HG03378 (cell line): Measurements from ENCODE around the gene MAP3K12.

Experiments used
- ATAC-seq: cut with Tn5 transposase; IDR thresholded peaks from one replicate; pipeline ENCODE4 v1.9.1; 2021; ENCODE audit warnings: mild to moderate bottlenecking, moderate library complexity; ENCODE audit not compliant: unreplicated experiment

The MAP3K12 gene

DNA sequence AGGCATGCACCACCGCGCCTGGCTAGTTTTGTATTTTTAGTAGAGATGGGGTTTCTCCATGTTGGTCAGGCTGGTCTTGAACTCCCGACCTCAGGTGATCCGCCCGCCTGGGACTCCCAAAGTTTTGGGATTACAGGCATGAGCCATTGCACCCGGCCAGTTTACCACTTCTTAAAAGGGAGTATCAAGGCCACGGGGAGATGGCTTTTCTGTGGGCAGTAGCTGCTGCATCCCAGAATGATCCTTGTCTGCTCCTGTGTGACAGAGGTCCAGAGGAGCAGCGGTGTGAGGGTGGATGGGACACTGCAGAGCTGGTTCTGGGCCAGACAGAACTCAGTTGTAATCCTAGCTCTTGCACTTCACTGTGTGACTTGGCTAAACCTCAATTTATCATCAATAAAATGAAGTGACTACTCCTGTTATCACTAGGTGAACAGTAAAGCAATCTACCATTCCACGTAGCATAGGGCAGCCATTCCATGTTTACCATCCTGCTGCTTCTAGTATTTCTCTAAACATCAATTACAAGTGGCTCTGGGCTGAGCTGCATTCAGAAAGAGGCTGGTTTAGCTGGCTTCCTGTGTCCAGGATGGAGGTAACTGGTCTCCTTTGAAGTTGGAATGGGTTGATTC is 11.0 kb upstream of the MAP3K12 start:
- no peak for ATAC-seq

DNA sequence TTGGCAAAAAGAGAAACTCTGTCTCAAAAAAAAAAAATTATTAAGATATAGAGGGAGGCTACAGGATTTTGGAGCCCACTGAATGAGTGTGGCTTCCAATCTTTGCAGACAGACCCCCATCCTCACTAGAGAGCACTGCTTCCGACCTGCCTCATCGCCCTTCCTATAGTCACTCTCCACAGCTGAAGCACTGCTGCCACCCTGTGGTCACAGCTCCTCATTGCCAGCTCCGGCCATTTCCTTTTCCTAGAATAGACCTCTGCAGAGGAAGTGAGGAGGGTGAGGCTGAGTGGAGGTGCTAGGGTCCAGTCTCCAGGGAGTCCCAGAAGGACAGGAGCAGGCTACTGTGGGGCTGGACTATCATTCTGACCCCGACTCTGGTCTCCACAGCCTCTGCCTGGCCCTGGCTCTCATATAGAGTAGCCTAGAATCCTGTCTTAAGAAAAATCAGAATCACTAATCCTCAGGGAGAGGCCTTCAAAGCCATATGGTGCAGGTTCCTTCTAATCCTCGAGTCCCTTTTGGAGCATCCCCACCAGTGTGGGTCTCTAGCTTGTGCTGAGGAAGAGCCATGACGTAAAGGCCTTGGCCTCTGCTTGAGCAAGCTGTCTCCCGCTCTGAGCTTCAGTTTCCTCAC is 9.4 kb upstream of the MAP3K12 start:
- peak; percentile 85 for ATAC-seq

DNA sequence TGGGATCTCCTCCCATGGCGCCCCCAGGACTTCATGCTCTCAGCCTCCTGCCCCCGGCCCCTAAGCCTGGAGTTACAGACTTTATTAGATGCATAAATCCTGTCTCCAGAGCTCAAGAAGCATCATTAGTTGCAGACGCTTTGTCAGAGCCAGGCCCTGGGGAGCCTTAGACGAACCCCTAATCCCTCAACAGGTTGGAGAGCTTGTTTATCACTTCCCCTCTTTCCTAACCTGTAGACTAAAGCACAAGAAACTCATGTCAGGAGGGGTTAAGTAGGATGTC is 8.3 kb upstream of the MAP3K12 start:
- no peak for ATAC-seq

DNA sequence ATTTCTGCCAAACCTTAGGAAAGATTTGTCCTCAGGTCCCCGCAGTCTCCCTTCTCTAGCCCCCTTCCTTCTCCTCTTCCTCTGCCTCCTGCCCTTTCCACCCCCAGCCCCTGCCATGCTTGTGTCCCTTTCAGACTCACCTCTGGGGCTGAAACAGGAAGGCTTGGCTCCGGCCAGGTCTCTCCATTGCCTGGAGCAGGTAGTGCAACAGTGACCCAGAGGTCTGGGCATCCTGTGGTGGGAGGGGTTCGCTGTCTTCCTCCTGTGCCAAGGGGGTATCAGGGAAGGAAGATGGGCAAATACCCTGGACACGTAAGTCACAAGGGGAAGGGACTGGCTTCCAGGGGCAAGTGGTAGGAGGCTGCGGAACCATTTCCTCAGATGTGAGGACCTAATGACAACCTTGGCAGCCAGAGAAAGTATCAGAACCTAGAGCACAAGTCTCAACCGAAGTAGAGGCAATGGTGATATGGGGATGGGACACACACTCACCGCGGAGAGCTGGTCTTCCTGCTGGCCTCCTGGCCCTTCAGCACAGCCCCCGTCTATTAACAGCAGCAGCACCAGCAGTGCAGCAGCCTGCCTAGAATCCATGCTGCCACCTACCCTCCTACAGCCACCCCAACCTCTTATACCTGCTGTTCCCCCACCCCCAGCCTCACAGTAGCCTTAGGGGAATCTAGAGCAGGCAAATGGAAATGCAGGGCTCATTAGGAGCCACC is 7.8 kb upstream of the MAP3K12 start, which contains the start of gene NPFF:
NPFF (minus strand) TSS at position 604 of the 722 bp plus-strand sequence; CDS start at position 594, 10 bp downstream.
- ATAC-seq, result no peak

DNA sequence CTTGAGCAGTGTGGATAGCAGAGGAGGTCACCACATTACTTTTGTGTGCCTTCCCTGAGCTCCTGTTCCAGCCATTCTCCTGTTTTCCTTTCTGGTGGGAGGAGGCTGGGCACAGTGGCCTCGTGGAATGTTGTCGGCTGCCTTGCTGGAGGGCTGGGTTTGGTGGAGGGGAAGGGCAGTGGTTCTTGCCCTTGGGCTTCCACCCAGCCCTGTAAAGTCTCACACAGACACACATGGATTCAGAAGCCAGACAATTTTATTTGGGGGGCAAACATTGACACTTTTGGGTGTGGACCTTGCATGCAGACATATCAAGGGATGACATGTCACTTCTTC is 7.2 kb upstream of the MAP3K12 start:
- no peak for ATAC-seq

DNA sequence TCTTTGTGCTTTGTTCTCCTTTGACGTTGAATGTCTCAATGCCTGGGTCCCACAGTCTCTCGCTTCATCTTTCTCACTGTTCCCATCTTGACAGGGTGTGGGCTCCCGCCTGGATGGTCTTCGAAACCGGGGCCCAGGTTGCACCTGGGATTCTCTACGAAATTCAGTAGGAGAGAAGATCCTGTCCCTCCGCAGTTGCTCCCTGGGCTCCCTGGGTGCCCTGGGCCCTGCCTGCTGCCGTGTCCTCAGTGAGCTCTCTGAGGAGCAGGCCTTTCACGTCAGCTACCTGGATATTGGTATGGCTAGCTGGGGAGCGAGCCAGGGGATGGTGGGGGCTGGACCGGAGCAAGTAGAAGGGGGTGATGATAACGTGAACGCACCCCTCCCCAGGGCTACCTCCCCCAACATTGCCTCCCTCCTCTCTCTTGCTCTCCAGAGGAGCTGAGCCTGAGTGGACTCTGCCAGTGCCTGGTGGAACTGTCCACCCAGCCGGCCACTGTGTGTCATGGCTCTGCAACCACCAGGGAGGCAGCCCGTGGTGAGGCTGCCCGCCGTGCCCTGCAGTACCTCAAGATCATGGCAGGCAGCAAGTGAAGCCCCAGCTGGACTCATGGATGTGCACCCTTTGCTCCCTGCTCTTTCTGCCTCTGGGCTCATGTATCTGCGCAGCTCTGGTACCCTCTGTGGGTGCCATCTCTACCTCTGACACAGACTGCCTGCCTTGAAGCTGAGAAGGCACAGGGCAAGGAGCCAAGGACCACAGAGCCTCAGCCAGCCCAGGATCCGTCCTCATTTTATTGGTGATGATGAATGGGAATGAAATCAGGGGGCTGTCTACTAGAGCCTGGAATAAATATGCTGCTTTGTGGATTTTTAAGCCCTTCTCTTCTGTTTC is 6.5 kb upstream of the MAP3K12 start:
- ATAC-seq, result no peak

DNA sequence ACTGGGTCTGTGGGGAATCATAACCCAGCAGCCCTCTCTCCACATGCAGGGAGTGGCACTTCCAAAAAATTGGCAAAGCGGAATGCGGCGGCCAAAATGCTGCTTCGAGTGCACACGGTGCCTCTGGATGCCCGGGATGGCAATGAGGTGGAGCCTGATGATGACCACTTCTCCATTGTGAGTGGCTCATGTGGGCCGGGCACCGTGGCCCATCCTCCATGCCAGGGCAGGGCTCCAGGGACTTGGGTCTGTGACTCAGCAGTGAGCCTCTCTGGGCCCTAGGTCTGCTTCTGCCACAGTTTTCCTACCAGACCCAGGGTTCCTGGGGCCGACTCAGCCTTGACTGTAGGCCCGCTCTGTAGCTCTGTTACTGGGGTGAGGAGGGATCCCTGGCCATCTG is 5.8 kb upstream of the MAP3K12 start:
- ATAC-seq, result no peak

DNA sequence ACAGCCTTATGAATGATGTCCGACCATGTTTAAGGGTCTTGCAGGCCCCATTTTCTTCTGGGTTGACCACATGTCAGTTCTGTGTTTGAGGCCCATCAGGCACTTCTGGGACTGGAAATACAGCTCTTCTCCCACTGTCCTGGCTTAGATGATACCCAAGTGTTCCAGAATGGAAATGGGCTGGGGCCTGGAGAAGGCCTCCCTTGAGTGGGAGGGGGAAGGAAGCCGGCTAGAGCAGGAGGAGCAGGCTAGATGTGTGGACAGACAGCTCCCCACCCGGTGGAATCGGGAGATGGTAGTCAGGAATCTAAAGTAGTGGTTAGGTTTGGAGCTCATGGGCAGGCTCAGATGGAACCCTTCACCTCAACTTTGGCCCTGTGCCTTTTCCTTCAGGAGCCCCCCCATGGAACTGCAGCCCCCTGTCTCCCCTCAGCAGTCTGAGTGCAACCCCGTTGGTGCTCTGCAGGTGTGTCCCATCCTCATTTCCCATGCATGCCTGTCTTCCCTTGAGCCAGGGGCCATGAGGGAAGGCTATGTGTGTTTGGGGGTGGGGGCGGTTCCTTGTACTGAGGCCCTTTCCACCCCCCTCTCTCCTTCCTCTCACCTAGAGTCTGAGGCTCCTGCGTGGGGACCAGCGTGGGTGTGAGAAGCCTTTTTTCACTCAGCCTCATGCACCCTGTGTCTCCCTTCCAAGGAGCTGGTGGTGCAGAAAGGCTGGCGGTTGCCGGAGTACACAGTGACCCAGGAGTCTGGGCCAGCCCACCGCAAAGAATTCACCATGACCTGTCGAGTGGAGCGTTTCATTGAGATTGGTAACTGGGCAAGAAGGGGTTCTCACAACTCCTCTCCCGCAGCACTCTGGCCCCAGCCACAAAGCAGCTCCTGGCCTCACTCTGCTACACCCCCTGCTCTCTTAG is 5.0 kb upstream of the MAP3K12 start:
- ATAC-seq, result no peak

DNA sequence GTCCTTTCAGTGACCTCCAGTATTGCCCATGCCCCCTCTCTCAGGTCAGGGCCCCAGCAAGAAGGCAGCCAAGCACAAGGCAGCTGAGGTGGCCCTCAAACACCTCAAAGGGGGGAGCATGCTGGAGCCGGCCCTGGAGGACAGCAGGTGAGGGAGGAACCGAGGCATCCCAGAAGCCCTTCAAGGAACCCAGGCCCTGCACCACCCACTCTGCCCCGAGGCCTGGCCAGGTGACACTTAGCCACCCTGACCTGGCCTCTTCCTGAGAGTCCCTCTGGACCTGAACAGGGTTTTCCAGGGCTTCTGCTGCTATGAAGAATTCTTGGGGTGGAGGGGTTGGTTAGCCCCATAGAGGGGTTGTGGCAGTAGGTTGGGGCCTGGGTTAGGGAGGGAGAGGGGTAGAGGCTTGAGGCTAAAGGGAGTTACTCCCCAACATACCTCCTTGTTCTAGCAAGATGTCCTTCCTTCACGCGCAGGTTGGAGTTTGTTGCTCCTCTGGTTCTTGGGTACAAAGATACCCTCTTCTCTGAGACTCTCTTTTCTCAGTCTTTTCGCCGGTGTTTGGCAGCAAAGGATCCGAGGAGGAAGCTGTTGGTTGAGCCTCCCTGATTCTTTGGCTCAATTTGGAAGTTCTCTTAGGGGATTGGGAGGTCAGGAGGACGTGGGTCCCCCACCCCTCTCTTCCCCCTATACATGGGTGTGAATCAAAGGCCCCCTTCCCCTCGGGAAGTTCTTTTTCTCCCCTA is 3.9 kb upstream of the MAP3K12 start:
- no peak for ATAC-seq

DNA sequence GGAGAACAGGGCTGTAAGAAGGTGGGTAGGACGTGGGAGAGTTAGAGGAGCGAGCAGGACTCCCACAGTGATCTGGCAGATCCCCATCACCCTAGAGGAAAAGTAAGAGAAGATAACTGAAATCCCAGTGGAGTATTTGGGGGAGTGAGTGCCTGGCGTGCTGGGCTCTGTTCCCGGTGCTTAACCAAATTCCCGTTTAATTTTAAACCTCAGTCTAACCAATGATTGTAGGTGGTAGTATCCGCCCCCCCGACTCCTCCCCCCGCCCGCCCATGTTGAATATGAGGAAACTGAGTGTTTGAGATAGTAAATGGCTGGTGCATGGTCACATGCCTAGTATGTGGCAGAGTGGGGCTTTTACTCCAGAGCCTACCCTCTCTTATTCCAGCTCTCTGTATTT is 3.1 kb upstream of the MAP3K12 start:
- ATAC-seq, result no peak

DNA sequence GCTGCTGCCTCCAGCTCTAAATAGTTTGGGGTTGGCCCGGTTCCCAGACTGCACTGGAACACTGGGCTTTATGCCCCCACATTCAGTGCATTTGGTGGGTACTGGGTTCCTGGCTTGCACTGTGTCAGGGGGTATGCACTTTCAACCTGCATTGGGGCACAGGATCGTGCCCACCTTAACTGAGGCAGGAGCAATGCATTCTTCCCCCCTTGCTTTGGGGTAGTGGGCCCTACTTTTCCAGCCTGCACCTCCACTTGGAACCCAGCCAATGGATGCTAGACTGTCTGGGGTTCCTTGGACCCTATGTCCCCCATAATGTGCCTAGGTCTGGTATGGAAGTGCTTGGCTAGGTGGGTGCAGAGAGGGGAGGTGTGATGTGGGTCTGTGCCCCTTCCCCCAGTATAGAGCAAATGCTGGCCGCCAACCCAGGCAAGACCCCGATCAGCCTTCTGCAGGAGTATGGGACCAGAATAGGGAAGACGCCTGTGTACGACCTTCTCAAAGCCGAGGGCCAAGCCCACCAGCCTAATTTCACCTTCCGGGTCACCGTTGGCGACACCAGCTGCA is 2.4 kb upstream of the MAP3K12 start:
- no peak for ATAC-seq

DNA sequence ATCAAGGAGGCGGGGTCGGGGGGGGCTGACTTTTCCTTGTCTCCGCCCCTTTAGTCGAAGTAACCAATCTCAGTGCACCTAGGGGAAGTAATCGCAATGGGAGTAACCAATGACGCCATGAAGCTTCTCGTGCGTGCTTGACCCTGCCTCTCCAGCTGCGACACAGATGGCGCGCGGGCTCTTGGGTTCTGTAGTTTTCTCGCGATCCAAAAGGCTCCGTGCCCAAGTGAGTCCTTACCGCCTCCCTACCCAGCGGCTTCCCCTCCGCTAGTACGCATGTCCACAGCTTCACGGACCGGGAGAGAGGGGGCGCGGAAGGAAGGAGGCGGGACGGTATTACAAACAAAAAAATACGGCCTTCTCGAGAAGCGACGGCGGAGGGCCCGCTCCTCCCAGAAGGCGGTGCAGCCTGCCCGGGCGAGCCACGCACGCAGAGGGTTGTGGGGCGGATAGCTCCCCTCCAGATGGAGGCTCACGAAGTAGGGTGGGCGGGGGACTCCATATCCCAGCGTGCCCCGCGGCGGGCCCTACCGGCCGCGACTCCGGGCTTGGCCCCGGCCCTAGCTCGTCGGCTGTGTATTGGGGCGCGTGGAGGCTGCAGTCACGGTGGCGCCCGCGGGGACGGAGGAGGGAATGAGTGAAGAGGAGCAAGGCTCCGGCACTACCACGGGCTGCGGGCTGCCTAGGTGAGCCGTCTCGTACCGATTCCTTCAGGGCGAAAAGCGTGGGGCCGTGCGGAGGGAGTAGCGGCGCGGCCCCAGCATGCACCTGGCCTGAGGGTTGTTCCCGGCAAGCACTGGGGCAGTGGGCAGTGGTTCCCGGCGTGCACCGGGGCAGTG is 1.7 kb upstream of the MAP3K12 start, which contains the start of gene TARBP2:
TARBP2 (plus strand) TSS at position 508 of the 839 bp plus-strand sequence; CDS start at position 634, 126 bp downstream.
- ATAC-seq, result peak; percentile 84

DNA sequence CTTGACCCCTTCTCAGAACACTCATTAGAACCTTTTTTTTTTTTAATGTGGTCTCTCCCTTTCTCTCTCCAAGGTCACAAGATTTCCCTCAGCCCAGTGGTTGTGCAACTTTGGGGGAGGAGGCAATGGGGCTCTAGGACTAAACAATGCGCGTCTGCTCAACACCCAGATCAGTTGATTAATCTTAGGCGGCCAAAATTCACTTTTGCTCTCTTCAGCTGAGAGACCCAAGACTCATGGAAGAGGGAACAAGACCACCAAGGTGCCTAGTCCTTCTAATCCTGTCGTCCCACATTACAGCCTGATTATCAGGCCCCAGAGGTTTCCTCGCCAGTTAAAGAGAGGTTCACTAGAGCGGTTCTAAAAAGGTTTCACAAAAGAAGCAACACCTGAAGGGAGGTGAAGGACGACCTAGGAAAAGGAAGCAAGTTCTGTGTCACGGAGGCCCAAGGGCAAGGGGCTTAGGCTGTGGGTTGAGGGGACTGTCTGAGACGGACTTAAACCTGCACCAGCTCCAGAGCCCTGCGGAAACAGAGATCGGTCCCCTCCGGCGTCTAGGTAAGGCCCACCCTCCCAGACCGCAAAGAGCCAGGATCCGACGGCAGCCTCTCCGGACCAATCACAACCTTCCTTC is 1.0 kb upstream of the MAP3K12 start:
- ATAC-seq, result no peak

DNA sequence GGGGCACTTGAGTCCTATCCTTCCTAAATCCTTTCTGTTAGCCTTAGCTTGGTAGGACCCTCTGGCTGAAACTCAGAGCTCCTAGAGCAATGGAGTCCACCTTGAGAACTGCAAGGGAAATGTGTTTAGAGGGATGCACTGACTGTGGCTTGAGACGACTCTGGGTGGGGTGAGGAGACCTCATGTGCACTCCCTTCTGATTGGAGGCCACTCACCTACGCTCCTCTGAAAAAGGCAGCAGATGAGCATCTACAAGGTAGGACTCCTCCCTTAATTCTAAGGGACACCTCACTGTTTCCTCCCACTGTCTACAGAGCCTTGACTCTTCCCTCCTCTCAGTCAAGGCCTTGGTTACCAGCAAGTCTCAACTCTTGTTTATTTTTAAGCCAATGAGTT is 1.0 kb downstream of the MAP3K12 start:
- ATAC-seq, result no peak

DNA sequence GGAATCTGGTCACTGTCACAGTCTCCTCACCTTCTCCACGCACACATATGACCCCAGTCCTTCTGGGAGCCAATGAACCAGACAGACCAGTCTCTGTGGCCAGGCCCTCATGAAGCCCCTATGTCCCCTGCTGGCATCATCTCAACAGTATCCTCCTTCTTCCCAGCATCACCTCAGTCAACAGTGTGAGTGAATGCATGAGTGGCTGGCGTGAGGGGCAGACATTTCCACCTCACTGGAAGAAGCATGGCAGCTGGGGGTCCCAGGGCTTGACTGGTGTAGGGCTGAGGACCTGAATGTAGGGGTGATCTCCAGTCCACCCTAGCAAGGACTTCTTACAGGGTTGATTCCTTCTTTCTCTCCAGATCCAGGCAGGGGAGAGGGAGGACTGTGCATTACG is 1.8 kb downstream of the MAP3K12 start:
- ATAC-seq, result no peak

DNA sequence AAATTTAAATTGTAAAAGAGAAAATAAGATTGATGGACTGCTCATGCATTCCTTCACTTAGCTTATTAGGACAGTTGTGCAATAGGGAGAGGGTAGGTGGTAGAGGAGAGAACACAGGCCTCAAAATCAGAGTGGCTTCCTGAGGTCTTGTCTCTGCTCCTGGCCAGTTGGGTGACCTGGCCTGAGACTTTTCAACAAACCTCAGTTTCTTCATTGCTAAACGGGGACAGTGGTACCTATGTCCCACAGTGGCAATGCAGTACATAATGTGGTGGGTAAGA is 2.6 kb downstream of the MAP3K12 start:
- no peak for ATAC-seq

DNA sequence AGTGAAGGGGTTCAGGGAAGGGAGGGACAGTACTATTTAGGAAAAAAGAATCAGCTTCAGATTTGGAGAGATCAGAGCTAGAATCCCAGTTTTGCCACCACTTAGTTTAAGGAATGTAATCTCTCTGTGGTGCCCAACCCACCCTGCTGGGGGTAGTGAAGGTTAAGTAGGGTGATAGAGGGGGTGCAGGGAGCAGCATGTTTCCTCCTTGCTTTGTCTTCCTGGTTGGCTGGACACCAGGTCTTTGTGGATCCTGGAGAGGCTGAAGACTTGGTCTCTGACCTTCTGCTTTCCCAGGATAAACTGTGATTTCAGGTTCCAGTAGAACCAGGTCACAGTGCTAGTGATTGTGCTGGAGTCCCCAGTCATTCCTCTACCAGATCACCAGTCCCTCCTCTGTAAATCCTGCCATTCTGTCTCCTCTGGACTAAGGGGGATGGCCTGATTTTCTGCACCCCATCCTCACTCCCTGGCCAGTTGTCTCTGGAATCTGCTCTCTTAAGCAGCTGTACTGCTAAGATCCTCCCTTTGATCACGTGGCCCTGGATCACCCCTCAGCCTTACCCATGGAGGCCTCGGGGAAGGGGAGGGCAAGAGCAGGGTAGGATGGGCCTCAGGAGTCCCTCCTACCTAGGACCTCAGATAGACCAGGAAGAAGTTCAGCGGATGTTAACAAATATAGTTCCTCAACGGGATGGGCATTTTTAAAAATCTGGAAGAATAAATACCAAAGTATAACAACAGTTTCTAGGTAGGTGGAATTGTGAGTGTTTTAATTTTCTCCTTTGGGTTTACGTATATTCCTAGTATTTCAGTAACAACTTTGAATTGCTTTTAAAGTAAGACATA is 3.1 kb downstream of the MAP3K12 start:
- no peak for ATAC-seq
